IMR-90 (cell line): Measurements from ENCODE around the gene PREP. TPM values are rescaled to one million over a fixed set of nuclear protein-coding genes. Genes with fewer than 3 reads are reported as not detected.
A peak's percentile ranks its signal among the peaks of the same experiment; 100 is the strongest.

Experiments
- ATAC-seq: fragments of 200-7000 bp; cut with Tn5 transposase; 2 replicates; pipeline ENCODE4 v1.9.1; 2020; ENCODE audit warnings: low read depth, mild to moderate bottlenecking, moderate library complexity
- BruUV-seq: library from RNA; stranded (reverse); fragments of 400-500 nt; replicated peaks from 2 replicates; lab custom pipeline; 2021; lab: Mats Ljungman, UMichigan
- CTCF ChIA-PET: fragments of 300-600 bp; formaldehyde crosslinking; extraction: SDS; loops from one replicate; lab custom pipeline; 2021; ENCODE audit warnings: antibody characterized with exemption; lab: Yijun Ruan, JAX
- POLR2A ChIA-PET: fragments of 300-600 bp; sonication (Branson Sonifier 250); formaldehyde crosslinking; loops from one replicate; lab custom pipeline; 2022; ENCODE audit warnings: antibody characterized with exemption; ENCODE audit not compliant: unreplicated experiment; lab: Charles Lee
- DNase-seq: peaks from one replicate; pipeline ENCODE4 v3.0.0; 2013
- H2AFZ ChIP-seq: replicated peaks from 2 replicates; pipeline ENCODE3; 2013; ENCODE audit warnings: low read length, mild to moderate bottlenecking; ENCODE audit not compliant: poor library complexity
- H2AK5ac ChIP-seq: 2 replicates; pipeline ENCODE4 v1.6.1; 2013; ENCODE audit warnings: low read depth, low read length, inconsistent platforms
- H2AK9ac ChIP-seq: replicated peaks from 2 replicates; pipeline ENCODE3; 2013; ENCODE audit warnings: mild to moderate bottlenecking, low read depth, low read length, moderate library complexity; ENCODE audit not compliant: poor library complexity
- H2BK120ac ChIP-seq: 2 replicates; pipeline ENCODE4 v1.6.1; 2013; ENCODE audit warnings: low read depth, low read length, inconsistent platforms
- H2BK15ac ChIP-seq: 3 replicates; pipeline ENCODE4 v1.6.1; 2013; ENCODE audit warnings: low read depth, low read length, inconsistent platforms
- H2BK20ac ChIP-seq: 2 replicates; pipeline ENCODE4 v1.6.1; 2013; ENCODE audit warnings: low read depth, mild to moderate bottlenecking, inconsistent platforms, low read length, moderate library complexity
- H2BK5ac ChIP-seq: 2 replicates; pipeline ENCODE4 v1.6.1; 2013; ENCODE audit warnings: mild to moderate bottlenecking, low read depth, low read length, inconsistent platforms; ENCODE audit not compliant: poor library complexity, severe bottlenecking
- H3K14ac ChIP-seq: replicated peaks from 2 replicates; pipeline ENCODE4 v1.6.1; 2013; ENCODE audit warnings: low read depth, low read length, inconsistent platforms
- H3K18ac ChIP-seq: 2 replicates; pipeline ENCODE4 v1.6.1; 2013; ENCODE audit warnings: low read depth, low read length, control low read depth
- H3K23ac ChIP-seq: 2 replicates; pipeline ENCODE4 v1.6.1; 2013; ENCODE audit warnings: low read depth, low read length, inconsistent platforms
- H3K27ac ChIP-seq: 2 replicates; pipeline ENCODE4 v1.5.1; 2013; ENCODE audit warnings: mild to moderate bottlenecking, control low read depth, low read length; ENCODE audit not compliant: insufficient read depth
- H3K27me3 ChIP-seq: 2 replicates; pipeline ENCODE4 v1.6.1; 2013; ENCODE audit warnings: low read length; ENCODE audit not compliant: control insufficient read depth, insufficient read depth
- H3K36me3 ChIP-seq: 2 replicates; pipeline ENCODE4 v1.6.1; 2013; ENCODE audit warnings: low read length, mixed read lengths; ENCODE audit not compliant: control insufficient read depth, insufficient read depth
- H3K4ac ChIP-seq: 2 replicates; pipeline ENCODE4 v1.6.1; 2013; ENCODE audit warnings: low read depth, low read length, inconsistent platforms
- H3K4me1 ChIP-seq: 2 replicates; pipeline ENCODE4 v1.6.1; 2013; ENCODE audit warnings: low read length, mixed read lengths; ENCODE audit not compliant: control insufficient read depth, insufficient read depth
- H3K4me2 ChIP-seq: 2 replicates; pipeline ENCODE4 v1.6.1; 2013; ENCODE audit warnings: low read depth, mild to moderate bottlenecking, control low read depth, low read length, moderate library complexity
- H3K4me3 ChIP-seq: 2 replicates; pipeline ENCODE4 v1.5.1; 2013; ENCODE audit warnings: low read depth, mild to moderate bottlenecking, control low read depth, low read length, moderate library complexity; ENCODE audit not compliant: insufficient read depth
- H3K56ac ChIP-seq: 2 replicates; pipeline ENCODE4 v1.6.1; 2013; ENCODE audit warnings: low read length, inconsistent platforms; ENCODE audit not compliant: insufficient read depth; ENCODE audit errors: extremely low read depth
- H3K79me1 ChIP-seq, 2 experiments: 2 replicates each; pipeline ENCODE4 v1.6.1; 2013; ENCODE audit warnings: low read length in 2 of 2, inconsistent platforms in 1 of 2, low read depth in 1 of 2
- H3K9ac ChIP-seq: 2 replicates; pipeline ENCODE4 v1.6.1; 2013; ENCODE audit warnings: low read depth, low read length, control low read depth
- H3K9me1 ChIP-seq: 2 replicates; pipeline ENCODE4 v1.6.1; 2013; ENCODE audit warnings: low read length, inconsistent platforms; ENCODE audit not compliant: insufficient read depth
- H3K9me3 ChIP-seq: 2 replicates; pipeline ENCODE4 v1.6.1; 2013; ENCODE audit warnings: low read length; ENCODE audit not compliant: control insufficient read depth, insufficient read depth
- H4K20me1 ChIP-seq: 2 replicates; pipeline ENCODE4 v1.6.1; 2013; ENCODE audit warnings: low read length, inconsistent platforms; ENCODE audit not compliant: insufficient read depth
- H4K5ac ChIP-seq: 2 replicates; pipeline ENCODE4 v1.6.1; 2013; ENCODE audit warnings: mild to moderate bottlenecking, low read depth, low read length, control low read depth
- H4K8ac ChIP-seq, 2 experiments: 2 replicates each; pipeline ENCODE4 v1.6.1; 2013; ENCODE audit warnings: low read depth in 2 of 2, low read length in 2 of 2, control low read depth in 1 of 2, inconsistent platforms in 1 of 2
- H4K91ac ChIP-seq: 2 replicates; pipeline ENCODE4 v1.6.1; 2013; ENCODE audit warnings: low read depth, low read length, inconsistent platforms; ENCODE audit not compliant: insufficient read depth
- MXI1 ChIP-seq: IDR thresholded peaks from 2 replicates; pipeline ENCODE4 v1.6.1; 2012; ENCODE audit warnings: low read depth, mild to moderate bottlenecking, low read length, moderate library complexity, borderline replicate concordance
- NFE2L2 ChIP-seq: fragments of 150-350 bp; IDR thresholded peaks from 2 replicates; pipeline ENCODE4 v1.6.1; 2016; ENCODE audit warnings: low read depth, mild to moderate bottlenecking, low read length
- RAD21 ChIP-seq: IDR thresholded peaks from 2 replicates; pipeline ENCODE4 v1.6.1; 2012; ENCODE audit warnings: low read length, improper control_type of control experiment
- RCOR1 ChIP-seq: IDR thresholded peaks from 2 replicates; pipeline ENCODE4 v1.6.1; 2012; ENCODE audit warnings: mild to moderate bottlenecking, low read length, improper control_type of control experiment; ENCODE audit not compliant: insufficient replicate concordance
- RFX5 ChIP-seq: IDR thresholded peaks from 2 replicates; pipeline ENCODE4 v1.8.0; 2012; ENCODE audit warnings: low read depth, mild to moderate bottlenecking, low read length, moderate library complexity
- USF2 ChIP-seq: fragments of 150-350 bp; IDR thresholded peaks from 2 replicates; pipeline ENCODE4 v1.6.1; 2017; ENCODE audit warnings: mild to moderate bottlenecking, antibody characterized with exemption, low read length, low read depth
- WGBS, 2 experiments: methylation state at CpG; one replicate each; pipeline versions ENCODE4 v1.1.5 to v1.1.7; 2013; ENCODE audit warnings: missing lambda C conversion rate in 2 of 2; ENCODE audit not compliant: insufficient read length in 1 of 2; ENCODE audit errors: extremely low coverage in 2 of 2; 5-methylcytosine and 5-hydroxymethylcytosine counted together
- dilution Hi-C: fragments of 300-500 bp; cut with HindIII; formaldehyde crosslinking; loops from one replicate; pipeline ENCODE4 v1.14.3; 2018; ENCODE audit warnings: low sequenced_read_pairs; ENCODE audit not compliant: unreplicated experiment
- in situ Hi-C: fragments of 300-500 bp; cut with MboI; formaldehyde crosslinking; loops from 3 replicates; pipeline ENCODE4 v1.14.3; 2019; ENCODE audit warnings: low sequenced_read_pairs, inconsistent platforms, mixed read lengths
- intact Hi-C: fragments of 100-400 bp; cut with micrococcal nuclease; formaldehyde crosslinking; loops from 2 replicates; pipeline ENCODE4 v1.10.0; 2022
- polyA plus RNA-seq, 3 experiments: library from polyadenylated mRNA; depleted of rRNA; stranded (reverse); fragments of >200 nt; gene quantifications; 2 replicates each; pipeline ENCODE4 v1.2.3, GENCODE V29; 2012; ENCODE audit warnings: low replicate concordance in 1 of 3
- total RNA-seq: library from RNA; depleted of rRNA; stranded (reverse); fragments of >200 nt; gene quantifications from 2 replicates; pipeline ENCODE4 v1.2.3, GENCODE V29; 2012

The PREP gene
- total and polyA plus RNA-seq, 2 of the 4 experiments (the other 2 are of a cell fraction): 21.0 to 25.7 TPM

GRCh38 chr6:105276374-105276773 is 126.5 kb downstream of the PREP start:
- POLR2A ChIA-PET: no interaction called here
- H4K91ac ChIP-seq: no peak overlapping the region
- CTCF ChIA-PET: interaction anchor here (1.3 kb wide), 1 partner anchor 188 kb away, joined by 3 read pairs; no protein-coding TSS in a partner anchor
- no peak overlapping the region for H4K8ac ChIP-seq
- H3K9ac ChIP-seq: no peak overlapping the region
- H3K56ac ChIP-seq: no peak overlapping the region
- no peak overlapping the region for H2BK120ac ChIP-seq
- H3K79me1 ChIP-seq: no peaks in the 10 kb centered on the region; a peak in 1 of 4 replicates
- no peak overlapping the region for H2BK15ac ChIP-seq
- peaks cover 17% of the 10 kb centered on the region for H3K36me3 ChIP-seq
- H3K14ac ChIP-seq: no peak overlapping the region
- H3K27ac ChIP-seq: no peak overlapping the region
- H3K9me1 ChIP-seq: peaks cover 6% of the 10 kb centered on the region; the same call in 1 of the 2 replicates
- no peak overlapping the region for H2AK9ac ChIP-seq
- H2BK20ac ChIP-seq: no peak overlapping the region
- WGBS, 2 experiments: no CpG with 5 or more reads among the region's 3 CpGs
- TF ChIP-seq RAD21: no peak
- TF ChIP-seq USF2: no peak
- TF ChIP-seq RCOR1: no peak
- TF ChIP-seq NFE2L2: no peak
- TF ChIP-seq RFX5: no peak
- no peak for TF ChIP-seq MXI1
- no peak overlapping the region for H3K4me3 ChIP-seq
- no peak overlapping the region for H2AFZ ChIP-seq
- dilution Hi-C loops: no loop called here
- no peaks in the 10 kb centered on the region for H3K9me3 ChIP-seq
- no peak overlapping the region for H3K4me2 ChIP-seq
- intact Hi-C loops: no loop called here
- in situ Hi-C loops: no loop called here
- no peak overlapping the region for H4K5ac ChIP-seq
- DNase-seq (peak; percentile 8), ATAC-seq (no peak)
- BruUV-seq: no TSS peak
- peaks cover 4% of the 10 kb centered on the region; the same call in 1 of the 2 replicates for H3K4me1 ChIP-seq
- H2BK5ac ChIP-seq: no peak overlapping the region
- H3K18ac ChIP-seq: no peak overlapping the region
- no peak overlapping the region for H3K23ac ChIP-seq
- H3K27me3 ChIP-seq: no peaks in the 10 kb centered on the region
- H2AK5ac ChIP-seq: no peak overlapping the region
- H4K20me1 ChIP-seq: no peaks in the 10 kb centered on the region
- no peak overlapping the region for H3K4ac ChIP-seq
